HEK293 (cell line): ENCODE results near the gene CYP27B1.

ENCODE experiments used
- EGR2 ChIP-seq: fragments of 450-650 bp; formaldehyde crosslinking; IDR thresholded peaks from 2 replicates; pipeline ENCODE4 v1.5.1; 2016; ENCODE audit warnings: low read depth, missing biosample characterization, missing genetic modification characterization
- FEZF1 ChIP-seq: fragments of 450-650 bp; formaldehyde crosslinking; IDR thresholded peaks from 2 replicates; pipeline ENCODE4 v1.5.1; 2016; ENCODE audit warnings: missing biosample characterization, missing genetic modification characterization
- GLIS2 ChIP-seq: fragments of 450-650 bp; formaldehyde crosslinking; IDR thresholded peaks from 2 replicates; pipeline ENCODE4 v1.5.1; 2016; ENCODE audit warnings: missing biosample characterization, missing genetic modification characterization
- HOXA7 ChIP-seq: sonication (generic); formaldehyde crosslinking; IDR thresholded peaks from 2 replicates; pipeline ENCODE4 v1.8.1; 2022; ENCODE audit warnings: missing genetic modification reagents, borderline replicate concordance
- KLF17 ChIP-seq: fragments of 450-650 bp; formaldehyde crosslinking; IDR thresholded peaks from 2 replicates; pipeline ENCODE4 v1.5.1; 2016; ENCODE audit warnings: missing biosample characterization, missing genetic modification characterization
- RBAK ChIP-seq: fragments of 450-650 bp; formaldehyde crosslinking; IDR thresholded peaks from 2 replicates; pipeline ENCODE4 v1.5.1; 2016; ENCODE audit warnings: missing biosample characterization, missing genetic modification characterization
- REPIN1 ChIP-seq: fragments of 450-650 bp; formaldehyde crosslinking; IDR thresholded peaks from 2 replicates; pipeline ENCODE4 v1.5.1; 2017; ENCODE audit warnings: missing biosample characterization, missing genetic modification characterization, low read depth
- ZEB2 ChIP-seq: fragments of 450-650 bp; formaldehyde crosslinking; IDR thresholded peaks from 2 replicates; pipeline ENCODE4 v1.5.1; 2016; ENCODE audit warnings: missing biosample characterization, missing genetic modification characterization
- ZNF133 ChIP-seq: fragments of 450-650 bp; formaldehyde crosslinking; IDR thresholded peaks from 2 replicates; pipeline ENCODE4 v1.5.1; 2016; ENCODE audit warnings: missing biosample characterization, missing genetic modification characterization
- ZNF175 ChIP-seq: fragments of 450-650 bp; formaldehyde crosslinking; IDR thresholded peaks from 2 replicates; pipeline ENCODE4 v1.5.1; 2016; ENCODE audit warnings: missing biosample characterization, missing genetic modification characterization
- ZNF184 ChIP-seq: fragments of 450-650 bp; IDR thresholded peaks from 2 replicates; pipeline ENCODE4 v1.5.1; 2018; ENCODE audit warnings: missing biosample characterization, mild to moderate bottlenecking, missing genetic modification characterization
- ZNF211 ChIP-seq: fragments of 450-650 bp; formaldehyde crosslinking; IDR thresholded peaks from 2 replicates; pipeline ENCODE4 v1.5.1; 2016; ENCODE audit warnings: low read depth, missing biosample characterization, missing genetic modification characterization
- ZNF221 ChIP-seq: fragments of 450-650 bp; formaldehyde crosslinking; IDR thresholded peaks from 2 replicates; pipeline ENCODE4 v1.5.1; 2017; ENCODE audit warnings: missing biosample characterization, missing genetic modification characterization, borderline replicate concordance
- ZNF223 ChIP-seq: fragments of 450-650 bp; formaldehyde crosslinking; IDR thresholded peaks from 2 replicates; pipeline ENCODE4 v1.5.1; 2016; ENCODE audit warnings: missing biosample characterization, missing genetic modification characterization
- ZNF26 ChIP-seq: fragments of 450-650 bp; formaldehyde crosslinking; IDR thresholded peaks from 2 replicates; pipeline ENCODE4 v1.5.1; 2016; ENCODE audit warnings: missing biosample characterization, missing genetic modification characterization
- ZNF266 ChIP-seq: fragments of 450-650 bp; formaldehyde crosslinking; IDR thresholded peaks from 2 replicates; pipeline ENCODE4 v1.5.1; 2016; ENCODE audit warnings: missing biosample characterization, missing genetic modification characterization, low read depth
- ZNF350 ChIP-seq: fragments of 450-650 bp; formaldehyde crosslinking; IDR thresholded peaks from 2 replicates; pipeline ENCODE4 v1.5.0; 2017; ENCODE audit warnings: missing biosample characterization, mild to moderate bottlenecking, missing genetic modification characterization
- ZNF394 ChIP-seq: fragments of 450-650 bp; formaldehyde crosslinking; IDR thresholded peaks from 2 replicates; pipeline ENCODE4 v1.5.1; 2016; ENCODE audit warnings: missing biosample characterization, missing genetic modification characterization, mild to moderate bottlenecking, moderate library complexity, borderline replicate concordance
- ZNF433 ChIP-seq: fragments of 450-650 bp; formaldehyde crosslinking; IDR thresholded peaks from 2 replicates; pipeline ENCODE4 v1.5.1; 2016; ENCODE audit warnings: missing biosample characterization, missing genetic modification characterization, low read depth
- ZNF530 ChIP-seq: fragments of 450-650 bp; formaldehyde crosslinking; IDR thresholded peaks from 2 replicates; pipeline ENCODE4 v1.5.1; 2016; ENCODE audit warnings: low read depth, missing biosample characterization, missing genetic modification characterization
- ZNF560 ChIP-seq: fragments of 450-650 bp; formaldehyde crosslinking; IDR thresholded peaks from 2 replicates; pipeline ENCODE4 v1.5.1; 2017; ENCODE audit warnings: missing biosample characterization, missing genetic modification characterization, borderline replicate concordance
- ZNF561 ChIP-seq: fragments of 450-650 bp; IDR thresholded peaks from 2 replicates; pipeline ENCODE4 v1.5.1; 2018; ENCODE audit warnings: missing biosample characterization, missing genetic modification characterization, borderline replicate concordance
- ZNF610 ChIP-seq: fragments of 450-650 bp; formaldehyde crosslinking; IDR thresholded peaks from 2 replicates; pipeline ENCODE4 v1.5.1; 2016; ENCODE audit warnings: missing biosample characterization, missing genetic modification characterization, borderline replicate concordance
- ZNF623 ChIP-seq: fragments of 450-650 bp; formaldehyde crosslinking; IDR thresholded peaks from 2 replicates; pipeline ENCODE4 v1.5.1; 2016; ENCODE audit warnings: missing biosample characterization, missing genetic modification characterization
- ZNF670 ChIP-seq: fragments of 450-650 bp; formaldehyde crosslinking; IDR thresholded peaks from 2 replicates; pipeline ENCODE4 v1.5.1; 2016; ENCODE audit warnings: missing biosample characterization, missing genetic modification characterization, low read depth
- ZNF677 ChIP-seq: fragments of 450-650 bp; IDR thresholded peaks from 2 replicates; pipeline ENCODE4 v1.5.0; 2018; ENCODE audit warnings: missing biosample characterization, mild to moderate bottlenecking, missing genetic modification characterization, moderate library complexity
- ZNF707 ChIP-seq: fragments of 450-650 bp; formaldehyde crosslinking; IDR thresholded peaks from 2 replicates; pipeline ENCODE4 v1.5.1; 2016; ENCODE audit warnings: missing biosample characterization, missing genetic modification characterization
- TF ChIP-seq, protein P1 (sequence below): IDR thresholded peaks from 2 replicates; pipeline ENCODE4 v1.6.1; 2011; ENCODE audit warnings: mild to moderate bottlenecking, low read depth, low read length, borderline replicate concordance
- TF ChIP-seq, protein P2 (sequence below): fragments of 450-650 bp; formaldehyde crosslinking; IDR thresholded peaks from 2 replicates; pipeline ENCODE4 v1.5.1; 2017; ENCODE audit warnings: missing biosample characterization, missing genetic modification characterization
- TF ChIP-seq, protein P3 (sequence below): fragments of 450-650 bp; formaldehyde crosslinking; IDR thresholded peaks from 2 replicates; pipeline ENCODE4 v1.5.1; 2016; ENCODE audit warnings: missing biosample characterization, missing genetic modification characterization
- TF ChIP-seq, protein P4 (sequence below): fragments of 450-650 bp; IDR thresholded peaks from 2 replicates; pipeline ENCODE4 v1.5.1; 2018; ENCODE audit warnings: missing biosample characterization, mild to moderate bottlenecking, missing genetic modification characterization

The CYP27B1 gene

GRCh38 chr12:57772429-57773322 lies 5.8 kb upstream of the CYP27B1 start, which contains the start of gene EEF1AKMT3 (continued):
- TF ChIP-seq, protein P1, sequence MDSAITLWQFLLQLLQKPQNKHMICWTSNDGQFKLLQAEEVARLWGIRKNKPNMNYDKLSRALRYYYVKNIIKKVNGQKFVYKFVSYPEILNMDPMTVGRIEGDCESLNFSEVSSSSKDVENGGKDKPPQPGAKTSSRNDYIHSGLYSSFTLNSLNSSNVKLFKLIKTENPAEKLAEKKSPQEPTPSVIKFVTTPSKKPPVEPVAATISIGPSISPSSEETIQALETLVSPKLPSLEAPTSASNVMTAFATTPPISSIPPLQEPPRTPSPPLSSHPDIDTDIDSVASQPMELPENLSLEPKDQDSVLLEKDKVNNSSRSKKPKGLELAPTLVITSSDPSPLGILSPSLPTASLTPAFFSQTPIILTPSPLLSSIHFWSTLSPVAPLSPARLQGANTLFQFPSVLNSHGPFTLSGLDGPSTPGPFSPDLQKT: no peak
- TF ChIP-seq ZNF670 (tag by site-specific recombination) (no peak), ZNF26 (tag by site-specific recombination) (no peak), ZNF530 (tag by site-specific recombination) (no peak), ZNF184 (tag by site-specific recombination) (no peak), ZNF266 (tag by site-specific recombination) (no peak), ZNF223 (tag by site-specific recombination) (no peak), ZNF561 (tag by site-specific recombination) (no peak), ZNF433 (tag by site-specific recombination) (no peak), RBAK (no peak), ZNF560 (tag by site-specific recombination) (no peak), ZNF221 (no peak), ZNF133 (tag by site-specific recombination) (no peak), EGR2 (0 out of 2 replicates have a peak, but pooled peaks have one; percentile 19), GLIS2 (tag by site-specific recombination) (peak; percentile 74), REPIN1 (tag by site-specific recombination) (no peak), ZNF394 (no peak), ZNF610 (tag by site-specific recombination) (no peak), ZNF623 (tag by site-specific recombination) (no peak), HOXA7 (CRISPR knock-in tag) (no peak), ZEB2 (no peak), ZNF350 (no peak), ZNF707 (tag by site-specific recombination) (no peak), ZNF175 (tag by site-specific recombination) (no peak), ZNF677 (tag by site-specific recombination) (no peak), ZNF211 (tag by site-specific recombination) (no peak), KLF17 (tag by site-specific recombination) (no peak; the same call in 1 of the 2 replicates), FEZF1 (tag by site-specific recombination) (0 out of 2 replicates have a peak, but pooled peaks have one; percentile 10)
- TF ChIP-seq, protein P2, sequence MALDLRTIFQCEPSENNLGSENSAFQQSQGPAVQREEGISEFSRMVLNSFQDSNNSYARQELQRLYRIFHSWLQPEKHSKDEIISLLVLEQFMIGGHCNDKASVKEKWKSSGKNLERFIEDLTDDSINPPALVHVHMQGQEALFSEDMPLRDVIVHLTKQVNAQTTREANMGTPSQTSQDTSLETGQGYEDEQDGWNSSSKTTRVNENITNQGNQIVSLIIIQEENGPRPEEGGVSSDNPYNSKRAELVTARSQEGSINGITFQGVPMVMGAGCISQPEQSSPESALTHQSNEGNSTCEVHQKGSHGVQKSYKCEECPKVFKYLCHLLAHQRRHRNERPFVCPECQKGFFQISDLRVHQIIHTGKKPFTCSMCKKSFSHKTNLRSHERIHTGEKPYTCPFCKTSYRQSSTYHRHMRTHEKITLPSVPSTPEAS (tag by site-specific recombination): no peak
- TF ChIP-seq, protein P3, sequence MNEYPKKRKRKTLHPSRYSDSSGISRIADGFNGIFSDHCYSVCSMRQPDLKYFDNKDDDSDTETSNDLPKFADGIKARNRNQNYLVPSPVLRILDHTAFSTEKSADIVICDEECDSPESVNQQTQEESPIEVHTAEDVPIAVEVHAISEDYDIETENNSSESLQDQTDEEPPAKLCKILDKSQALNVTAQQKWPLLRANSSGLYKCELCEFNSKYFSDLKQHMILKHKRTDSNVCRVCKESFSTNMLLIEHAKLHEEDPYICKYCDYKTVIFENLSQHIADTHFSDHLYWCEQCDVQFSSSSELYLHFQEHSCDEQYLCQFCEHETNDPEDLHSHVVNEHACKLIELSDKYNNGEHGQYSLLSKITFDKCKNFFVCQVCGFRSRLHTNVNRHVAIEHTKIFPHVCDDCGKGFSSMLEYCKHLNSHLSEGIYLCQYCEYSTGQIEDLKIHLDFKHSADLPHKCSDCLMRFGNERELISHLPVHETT (tag by site-specific recombination): no peak
- TF ChIP-seq, protein P4, sequence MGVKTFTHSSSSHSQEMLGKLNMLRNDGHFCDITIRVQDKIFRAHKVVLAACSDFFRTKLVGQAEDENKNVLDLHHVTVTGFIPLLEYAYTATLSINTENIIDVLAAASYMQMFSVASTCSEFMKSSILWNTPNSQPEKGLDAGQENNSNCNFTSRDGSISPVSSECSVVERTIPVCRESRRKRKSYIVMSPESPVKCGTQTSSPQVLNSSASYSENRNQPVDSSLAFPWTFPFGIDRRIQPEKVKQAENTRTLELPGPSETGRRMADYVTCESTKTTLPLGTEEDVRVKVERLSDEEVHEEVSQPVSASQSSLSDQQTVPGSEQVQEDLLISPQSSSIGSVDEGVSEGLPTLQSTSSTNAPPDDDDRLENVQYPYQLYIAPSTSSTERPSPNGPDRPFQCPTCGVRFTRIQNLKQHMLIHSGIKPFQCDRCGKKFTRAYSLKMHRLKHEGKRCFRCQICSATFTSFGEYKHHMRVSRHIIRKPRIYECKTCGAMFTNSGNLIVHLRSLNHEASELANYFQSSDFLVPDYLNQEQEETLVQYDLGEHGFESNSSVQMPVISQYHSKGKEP (tag by site-specific recombination): no peak
